D721Med (cell line): ENCODE measurements around the gene NUDT16L1.

Source experiments
- DNase-seq: peaks from one replicate; pipeline ENCODE4 v3.0.0; 2011; ENCODE audit warnings: low spot score; ENCODE audit not compliant: insufficient read length
- FAIRE-seq: peaks from 2 replicates; lab custom pipeline; 2011; peaks lifted over from hg19 to GRCh38; lab: Jason Lieb, UNC
- TF ChIP-seq, protein P1 (sequence below): IDR thresholded peaks from 2 replicates; pipeline ENCODE4 v1.5.1; 2012; ENCODE audit warnings: mild to moderate bottlenecking, control low read depth; ENCODE audit not compliant: insufficient read depth; ENCODE audit errors: missing control alignments

The NUDT16L1 gene

DNA sequence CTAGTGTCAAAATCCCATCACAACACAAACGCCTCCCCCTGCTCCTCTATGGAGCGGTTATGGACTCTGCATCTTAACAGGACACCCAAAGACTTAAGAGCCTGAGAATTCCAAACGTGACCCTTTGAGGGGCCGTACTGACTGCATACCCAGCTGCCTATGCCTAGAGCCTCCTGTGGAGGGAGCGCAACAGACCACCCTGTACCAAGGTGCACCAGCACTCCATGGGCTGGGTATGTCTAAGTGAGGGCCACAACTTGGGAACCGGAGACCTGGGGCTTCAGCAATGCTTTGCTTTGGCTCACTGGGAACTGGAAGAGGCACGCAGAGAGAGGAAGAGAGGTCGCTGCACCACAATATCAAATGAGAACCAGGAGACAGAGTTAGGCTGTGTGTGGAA, 35.3 kb downstream of the NUDT16L1 start:
- DNase-seq (no peak), FAIRE-seq (no peak)
- TF ChIP-seq, protein P1, sequence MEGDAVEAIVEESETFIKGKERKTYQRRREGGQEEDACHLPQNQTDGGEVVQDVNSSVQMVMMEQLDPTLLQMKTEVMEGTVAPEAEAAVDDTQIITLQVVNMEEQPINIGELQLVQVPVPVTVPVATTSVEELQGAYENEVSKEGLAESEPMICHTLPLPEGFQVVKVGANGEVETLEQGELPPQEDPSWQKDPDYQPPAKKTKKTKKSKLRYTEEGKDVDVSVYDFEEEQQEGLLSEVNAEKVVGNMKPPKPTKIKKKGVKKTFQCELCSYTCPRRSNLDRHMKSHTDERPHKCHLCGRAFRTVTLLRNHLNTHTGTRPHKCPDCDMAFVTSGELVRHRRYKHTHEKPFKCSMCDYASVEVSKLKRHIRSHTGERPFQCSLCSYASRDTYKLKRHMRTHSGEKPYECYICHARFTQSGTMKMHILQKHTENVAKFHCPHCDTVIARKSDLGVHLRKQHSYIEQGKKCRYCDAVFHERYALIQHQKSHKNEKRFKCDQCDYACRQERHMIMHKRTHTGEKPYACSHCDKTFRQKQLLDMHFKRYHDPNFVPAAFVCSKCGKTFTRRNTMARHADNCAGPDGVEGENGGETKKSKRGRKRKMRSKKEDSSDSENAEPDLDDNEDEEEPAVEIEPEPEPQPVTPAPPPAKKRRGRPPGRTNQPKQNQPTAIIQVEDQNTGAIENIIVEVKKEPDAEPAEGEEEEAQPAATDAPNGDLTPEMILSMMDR: no peak

DNA sequence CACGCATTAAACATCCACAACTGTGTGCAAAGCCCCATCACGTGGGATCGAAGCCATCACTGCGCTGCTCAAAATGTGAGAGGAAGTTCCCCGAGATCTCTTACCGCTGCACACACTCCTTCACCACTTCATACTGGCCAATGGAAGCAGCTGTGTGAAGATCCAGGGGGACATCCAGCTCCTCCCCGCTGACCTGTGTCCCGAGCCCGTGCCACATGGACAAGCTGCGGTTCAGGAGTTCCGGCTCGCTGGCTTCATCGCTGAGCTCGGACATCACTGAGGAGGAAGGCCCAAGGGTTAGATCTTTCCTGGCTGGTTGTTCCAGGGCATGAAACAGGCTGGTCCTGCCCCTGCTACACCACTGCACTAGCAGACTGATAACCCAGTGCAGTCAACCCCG, 36.5 kb downstream of the NUDT16L1 start:
- no peak for FAIRE-seq
- TF ChIP-seq, protein P1: no peak
- DNase-seq: no peak

DNA sequence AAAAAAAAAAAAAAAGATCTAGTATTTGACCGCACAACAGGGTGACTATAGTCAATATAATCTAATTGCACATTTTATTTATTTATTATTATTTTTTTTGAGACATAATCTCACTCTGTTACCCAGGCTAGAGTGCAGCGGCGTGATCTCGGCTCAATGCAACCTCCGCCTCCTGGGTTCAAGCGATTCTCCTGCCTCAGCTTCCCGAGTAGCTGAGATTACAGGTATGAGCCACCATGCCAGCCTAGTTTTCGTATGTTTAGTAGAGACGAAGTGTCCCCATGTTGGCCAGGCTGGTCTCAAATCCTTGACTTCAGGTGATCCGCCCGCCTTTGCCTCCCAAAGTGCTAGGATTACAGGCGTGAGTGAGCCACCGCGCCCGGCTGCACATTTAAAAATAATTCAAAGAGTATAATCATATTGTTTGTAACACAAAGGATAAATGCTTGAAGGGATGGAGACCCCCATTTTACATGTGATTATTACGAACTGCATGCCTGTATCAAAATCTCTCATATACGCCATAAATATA, 39.9 kb downstream of the NUDT16L1 start:
- FAIRE-seq (no peak), DNase-seq (no peak)
- TF ChIP-seq, protein P1: no peak

DNA sequence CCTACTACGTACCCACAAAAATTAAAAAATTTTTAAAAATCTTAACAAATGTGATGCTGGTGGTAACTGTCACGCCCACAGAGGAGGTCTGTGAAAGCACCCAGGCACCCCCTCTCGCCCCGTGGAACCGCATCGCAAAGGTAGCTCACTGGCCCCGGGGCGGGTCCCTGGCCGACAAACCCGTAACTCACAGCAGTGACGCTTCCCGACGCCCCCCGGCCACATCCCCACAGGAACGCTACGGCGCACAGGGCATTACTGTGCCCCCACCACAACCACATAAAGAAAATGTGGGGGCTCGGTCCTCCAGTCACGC, 40.3 kb downstream of the NUDT16L1 start:
- TF ChIP-seq, protein P1: no peak
- DNase-seq: no peak
- FAIRE-seq: no peak

DNA sequence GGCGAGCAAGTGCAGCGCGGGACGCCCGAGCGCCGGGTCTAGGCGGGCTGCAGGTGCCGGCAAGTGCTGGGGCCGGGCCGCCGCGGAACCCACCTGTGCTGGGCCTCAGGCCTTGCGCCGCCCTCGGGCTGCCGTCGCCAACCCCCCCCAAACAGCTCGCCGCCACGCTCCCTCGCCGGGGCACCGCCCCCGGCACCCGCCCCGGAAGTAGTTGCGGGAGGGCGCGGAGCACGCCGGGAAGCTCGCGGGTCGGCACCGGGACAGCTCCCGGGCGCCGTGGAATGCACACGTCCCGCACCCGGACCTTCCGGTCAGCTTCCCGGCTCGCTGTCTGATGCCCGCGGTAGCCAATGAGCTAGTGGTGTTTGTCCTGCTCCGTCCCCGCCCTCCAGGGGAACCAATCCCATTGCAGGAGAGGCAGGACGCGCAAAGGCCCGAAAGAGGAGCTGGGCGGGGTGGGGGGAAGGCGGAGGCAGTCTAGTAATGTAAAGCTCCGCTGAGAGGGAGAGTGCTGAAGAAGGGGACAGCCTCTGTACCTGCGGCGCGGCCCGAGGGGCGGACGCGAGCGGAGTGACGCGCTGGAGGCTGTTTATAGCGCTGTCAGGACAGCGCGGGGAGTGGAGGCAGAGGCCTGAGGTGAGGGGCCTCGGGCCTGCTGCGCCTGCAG, 40.8 kb downstream of the NUDT16L1 start, which contains the start of the genes ANKS3 and DNAAF8:
Gene ANKS3 (minus strand): TSS at position 209 of the 667 bp plus-strand sequence. CDS start 4,122 bp downstream, outside the sequence.
Gene DNAAF8 (plus strand): TSS at position 475 of the 667 bp plus-strand sequence. CDS start 1,978 bp downstream, outside the sequence.
- TF ChIP-seq, protein P1: no peak
- FAIRE-seq (no peak), DNase-seq (peak; percentile 75)

DNA sequence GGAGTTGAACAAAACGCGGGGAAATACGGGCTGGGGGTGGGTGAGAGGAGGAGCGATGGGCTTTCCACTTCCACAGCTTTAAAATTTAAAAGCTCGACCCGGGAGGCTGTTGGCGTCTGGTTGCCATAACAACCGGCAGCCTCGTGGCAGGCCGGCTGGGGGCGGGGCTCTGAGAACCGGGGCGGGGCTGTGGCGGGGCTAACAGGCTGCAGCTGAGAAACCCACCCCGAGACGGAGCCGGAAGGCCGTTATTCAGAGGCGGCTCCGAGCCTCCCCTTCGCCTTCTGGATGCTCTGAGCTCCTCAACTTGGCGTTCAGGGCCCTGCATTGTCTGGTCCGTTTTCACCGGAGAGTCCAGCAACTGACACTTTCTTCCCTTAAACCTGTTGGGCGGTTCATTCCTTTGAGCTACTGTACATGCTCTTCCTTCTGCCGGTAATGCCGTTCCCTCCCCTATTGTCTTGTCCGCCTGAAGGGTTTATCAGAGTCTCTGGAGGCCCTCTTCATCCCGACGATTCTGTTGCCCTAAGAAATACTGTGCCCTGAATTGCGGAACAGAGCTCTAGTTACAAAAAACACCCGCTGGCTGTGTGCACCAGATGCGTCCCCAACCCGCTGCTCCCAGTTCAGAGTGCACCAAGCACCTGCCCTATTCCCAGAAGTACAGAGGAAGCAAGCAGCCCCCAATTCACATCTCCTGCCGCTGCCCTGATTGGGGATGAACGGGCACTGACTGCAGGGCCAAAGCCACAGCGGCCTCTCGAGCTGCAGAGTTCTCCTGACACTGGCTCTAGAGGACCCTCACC, 41.6 kb downstream of the NUDT16L1 start:
- FAIRE-seq: no peak
- TF ChIP-seq, protein P1: no peak
- DNase-seq: peak; percentile 73

DNA sequence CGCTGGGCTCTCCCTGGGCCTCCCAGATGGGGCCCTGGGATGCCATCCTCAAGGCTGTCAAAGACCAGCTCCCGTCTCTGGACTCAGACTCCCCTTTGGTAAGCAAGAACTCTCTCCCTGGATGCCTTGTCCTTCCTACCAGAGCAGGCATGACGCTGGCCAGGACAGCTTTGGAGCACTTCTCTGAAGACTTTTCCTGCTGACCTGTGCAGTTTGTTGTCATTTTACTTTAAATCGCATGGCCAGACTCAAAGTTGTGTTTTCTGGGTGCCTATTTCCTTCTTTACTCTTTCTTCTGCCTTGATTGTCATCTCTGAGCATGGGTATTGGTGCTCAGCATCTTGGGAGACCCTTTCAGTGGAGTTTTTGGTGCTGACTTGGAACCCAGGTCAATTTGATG, 43.2 kb downstream of the NUDT16L1 start:
- DNase-seq (no peak), FAIRE-seq (no peak)
- TF ChIP-seq, protein P1: no peak
